Measurements from ENCODE around the gene SNX25. TPM values are rescaled to one million over a fixed set of nuclear protein-coding genes. Genes with fewer than 3 reads are reported as not detected.

The SNX25 gene
- total RNA-seq = 10 to 100 TPM; 13.3 to 39.3 (median 15.3) TPM

DNA sequence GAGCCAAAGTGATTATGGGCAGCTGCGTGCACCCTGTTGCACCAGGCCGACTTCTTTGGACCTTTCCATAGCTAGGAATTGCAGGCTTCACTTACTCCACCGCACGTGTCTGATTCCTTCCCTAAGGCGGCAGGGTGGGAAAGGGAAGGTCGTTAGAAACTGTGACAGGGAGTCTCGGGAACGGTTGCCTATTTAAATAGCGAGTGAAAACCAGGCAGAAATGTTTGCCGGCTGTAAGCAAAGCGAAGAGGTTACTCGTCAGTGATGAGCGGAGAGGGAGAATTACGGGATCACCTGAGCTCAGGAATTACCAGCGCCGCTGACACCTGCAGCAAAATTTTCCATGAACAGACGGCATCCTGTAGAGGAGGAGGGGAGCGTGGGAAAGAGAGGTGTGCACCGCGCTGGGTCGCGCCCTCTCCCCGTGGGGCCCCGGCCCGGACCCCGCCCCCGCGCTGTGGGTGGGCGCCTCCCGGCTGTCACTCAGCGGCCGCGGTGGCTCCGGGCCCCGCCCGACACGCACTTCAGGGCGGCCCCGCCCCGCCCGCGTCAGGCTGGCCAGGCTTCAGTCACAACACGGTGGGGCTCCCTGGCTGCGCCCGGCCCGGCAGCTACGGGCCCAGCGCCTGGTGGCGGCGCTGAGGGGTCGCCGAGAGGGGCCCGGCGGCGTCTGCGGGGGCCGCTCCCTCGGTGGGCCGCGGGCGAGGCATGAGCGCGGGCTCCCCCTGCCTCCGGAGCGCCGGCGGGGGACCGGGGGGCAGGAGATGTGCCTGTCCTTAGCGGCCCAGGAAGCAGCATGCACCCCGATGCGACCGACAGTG, at the start of gene SNX25:
TSS of gene SNX25 (plus strand) at position 568 of the 821 bp plus-strand sequence. CDS start at position 797, 229 bp downstream.
- Histone ChIP-seq H3K27ac (peak within 1 kb of the TSS; percentile 90), H3K4me1 (peaks cover 28% of the 10 kb centered on the region), H3K36me3 (no peaks in the 10 kb centered on the region), H3K4me3 (peak within 1 kb of the TSS; percentile 84), H3K27me3 (no peaks in the 10 kb centered on the region), H3K9me3 (no peaks in the 10 kb centered on the region)
- DNase-seq (ENCODE audit: low spot score in 2 of 2) = peak; percentile 90 to 91
- WGBS = 1% methylated on average over 26 of the region's 72 CpGs
- TF ChIP-seq POLR2AphosphoS5 (IDR thresholded peaks at IDR 0.05) (no peak), POLR2A (IDR thresholded peaks at IDR 0.05) (peak in 1 of 2 donors; percentile 79)
- TF ChIP-seq, protein P1, sequence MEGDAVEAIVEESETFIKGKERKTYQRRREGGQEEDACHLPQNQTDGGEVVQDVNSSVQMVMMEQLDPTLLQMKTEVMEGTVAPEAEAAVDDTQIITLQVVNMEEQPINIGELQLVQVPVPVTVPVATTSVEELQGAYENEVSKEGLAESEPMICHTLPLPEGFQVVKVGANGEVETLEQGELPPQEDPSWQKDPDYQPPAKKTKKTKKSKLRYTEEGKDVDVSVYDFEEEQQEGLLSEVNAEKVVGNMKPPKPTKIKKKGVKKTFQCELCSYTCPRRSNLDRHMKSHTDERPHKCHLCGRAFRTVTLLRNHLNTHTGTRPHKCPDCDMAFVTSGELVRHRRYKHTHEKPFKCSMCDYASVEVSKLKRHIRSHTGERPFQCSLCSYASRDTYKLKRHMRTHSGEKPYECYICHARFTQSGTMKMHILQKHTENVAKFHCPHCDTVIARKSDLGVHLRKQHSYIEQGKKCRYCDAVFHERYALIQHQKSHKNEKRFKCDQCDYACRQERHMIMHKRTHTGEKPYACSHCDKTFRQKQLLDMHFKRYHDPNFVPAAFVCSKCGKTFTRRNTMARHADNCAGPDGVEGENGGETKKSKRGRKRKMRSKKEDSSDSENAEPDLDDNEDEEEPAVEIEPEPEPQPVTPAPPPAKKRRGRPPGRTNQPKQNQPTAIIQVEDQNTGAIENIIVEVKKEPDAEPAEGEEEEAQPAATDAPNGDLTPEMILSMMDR (IDR thresholded peaks at IDR 0.05) = no peak

DNA sequence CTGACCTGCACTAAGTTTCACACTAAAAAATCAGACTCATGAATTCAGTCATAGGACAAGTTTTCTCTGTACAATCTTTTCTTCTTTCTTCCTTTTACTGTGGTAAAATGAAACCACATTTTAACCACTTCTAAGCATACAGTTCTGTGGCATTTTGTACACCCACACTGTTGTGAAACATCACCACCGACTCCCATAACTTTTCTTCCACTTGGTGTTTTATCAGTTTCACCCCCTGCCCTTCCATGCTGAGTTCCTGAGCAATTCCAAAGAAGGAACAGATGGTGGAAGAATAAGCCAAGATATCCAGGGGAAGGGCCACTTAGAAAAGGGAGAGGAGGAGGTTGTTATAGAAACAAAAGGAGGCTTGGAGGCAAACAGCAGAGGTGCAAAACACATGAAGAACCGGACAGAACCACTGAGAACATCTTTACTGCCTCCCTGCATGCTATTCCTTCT, 43.8 kb upstream of the SNX25 start:
- Histone ChIP-seq H3K9me3 (no peaks in the 10 kb centered on the region), H3K36me3 (peaks cover 47% of the 10 kb centered on the region), H3K4me3 (no peak overlapping the region), H3K27ac (no peak overlapping the region), H3K4me1 (no peaks in the 10 kb centered on the region), H3K27me3 (no peaks in the 10 kb centered on the region)
- TF ChIP-seq, protein P1 (IDR thresholded peaks at IDR 0.05) = no peak
- TF ChIP-seq POLR2AphosphoS5 (IDR thresholded peaks at IDR 0.05) (no peak), POLR2A (IDR thresholded peaks at IDR 0.05) (no peak), EP300 (IDR thresholded peaks at IDR 0.05) (no peak)
- 57% methylated on average over 2 of the region's 2 CpGs for WGBS
- no peak for DNase-seq (ENCODE audit: low spot score in 2 of 2)

DNA sequence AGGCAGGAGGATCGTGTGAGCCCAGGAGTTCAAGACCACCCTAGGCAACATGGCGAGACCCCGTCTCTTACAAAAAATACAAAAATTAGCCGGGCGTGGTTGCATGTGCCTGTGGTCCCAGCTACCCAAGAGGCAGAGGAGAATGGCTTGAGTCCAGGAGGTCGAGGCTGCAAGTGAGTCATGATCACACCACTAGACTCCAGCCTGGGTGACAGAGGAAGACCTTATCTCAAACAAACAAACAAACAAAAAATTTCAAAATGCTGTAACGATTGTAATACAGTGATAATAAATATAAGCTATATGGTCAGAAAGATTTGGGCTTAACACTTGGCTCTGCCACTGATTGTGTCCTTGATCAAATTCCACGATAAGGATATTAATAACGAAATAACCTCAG, 42.2 kb upstream of the SNX25 start:
- 83% methylated on average over 9 of the region's 9 CpGs for WGBS
- Histone ChIP-seq H3K9me3 (no peaks in the 10 kb centered on the region), H3K27me3 (no peaks in the 10 kb centered on the region), H3K27ac (no peak overlapping the region), H3K4me1 (no peaks in the 10 kb centered on the region), H3K4me3 (no peak overlapping the region), H3K36me3 (peaks cover 33% of the 10 kb centered on the region)
- no peak for DNase-seq (ENCODE audit: low spot score in 2 of 2)
- TF ChIP-seq POLR2A (IDR thresholded peaks at IDR 0.05) (no peak), EP300 (IDR thresholded peaks at IDR 0.05) (no peak), POLR2AphosphoS5 (IDR thresholded peaks at IDR 0.05) (no peak)
- TF ChIP-seq, protein P1 (IDR thresholded peaks at IDR 0.05) = no peak

GRCh38 chr4:185171373-185172071, 37.9 kb upstream of the SNX25 start:
- no peak for DNase-seq (ENCODE audit: low spot score in 2 of 2)
- no peaks in the 10 kb centered on the region for H3K9me3 ChIP-seq

More at GRCh38 chr4:185171373-185172071, 37.9 kb upstream of the SNX25 start:
- 82% methylated on average over 2 of the region's 2 CpGs for WGBS
- H3K27me3 ChIP-seq = no peaks in the 10 kb centered on the region
- H3K36me3 ChIP-seq = peaks cover 42% of the 10 kb centered on the region
- TF ChIP-seq, protein P1 (IDR thresholded peaks at IDR 0.05) = no peak
- no peak for TF ChIP-seq POLR2A (IDR thresholded peaks at IDR 0.05)
- TF ChIP-seq POLR2AphosphoS5 (IDR thresholded peaks at IDR 0.05) = no peak
- TF ChIP-seq EP300 (IDR thresholded peaks at IDR 0.05) = no peak
- no peaks in the 10 kb centered on the region for H3K4me1 ChIP-seq
- H3K27ac ChIP-seq = no peak overlapping the region
- no peak overlapping the region for H3K4me3 ChIP-seq
